Ishikawa (cell line): ENCODE results near the gene TXNDC5.

Experiments used
- CEBPB ChIP-seq: IDR thresholded peaks from 2 replicates; pipeline ENCODE4 v1.6.1; 2012
- CREB1 ChIP-seq: IDR thresholded peaks from 2 replicates; pipeline ENCODE4 v1.6.1; 2012; ENCODE audit warnings: low read depth
- EGR1 ChIP-seq: IDR thresholded peaks from 2 replicates; pipeline ENCODE4 v1.6.1; 2012
- EP300 ChIP-seq: IDR thresholded peaks from 2 replicates; pipeline ENCODE4 v1.6.1; 2012; ENCODE audit warnings: borderline replicate concordance
- FOXM1 ChIP-seq: IDR thresholded peaks from 2 replicates; pipeline ENCODE4 v1.6.1; 2012; ENCODE audit warnings: low read depth, borderline replicate concordance
- NFIC ChIP-seq: IDR thresholded peaks from 2 replicates; pipeline ENCODE4 v1.6.1; 2012
- RAD21 ChIP-seq: IDR thresholded peaks from 2 replicates; pipeline ENCODE4 v1.6.1; 2012; ENCODE audit warnings: low read depth
- TAF1 ChIP-seq: IDR thresholded peaks from 2 replicates; pipeline ENCODE4 v1.6.1; 2012; ENCODE audit warnings: low read depth, mild to moderate bottlenecking
- TCF12 ChIP-seq: IDR thresholded peaks from 2 replicates; pipeline ENCODE4 v1.6.1; 2012; ENCODE audit warnings: low read depth
- TEAD4 ChIP-seq: IDR thresholded peaks from 2 replicates; pipeline ENCODE4 v1.6.1; 2012
- YY1 ChIP-seq: IDR thresholded peaks from 2 replicates; pipeline ENCODE4 v1.6.1; 2012; ENCODE audit warnings: low read depth
- ZBTB7A ChIP-seq: IDR thresholded peaks from 2 replicates; pipeline ENCODE4 v1.6.1; 2012; ENCODE audit warnings: low read depth
- TF ChIP-seq, protein P1 (sequence below): IDR thresholded peaks from 2 replicates; pipeline ENCODE4 v1.6.1; 2012
- TF ChIP-seq, protein P2 (sequence below): IDR thresholded peaks from 2 replicates; pipeline ENCODE4 v1.6.1; 2012; ENCODE audit warnings: low read depth, mild to moderate bottlenecking
- TF ChIP-seq, protein P3 (sequence below): IDR thresholded peaks from 2 replicates; pipeline ENCODE4 v1.6.1; 2012

TXNDC5 gene

DNA sequence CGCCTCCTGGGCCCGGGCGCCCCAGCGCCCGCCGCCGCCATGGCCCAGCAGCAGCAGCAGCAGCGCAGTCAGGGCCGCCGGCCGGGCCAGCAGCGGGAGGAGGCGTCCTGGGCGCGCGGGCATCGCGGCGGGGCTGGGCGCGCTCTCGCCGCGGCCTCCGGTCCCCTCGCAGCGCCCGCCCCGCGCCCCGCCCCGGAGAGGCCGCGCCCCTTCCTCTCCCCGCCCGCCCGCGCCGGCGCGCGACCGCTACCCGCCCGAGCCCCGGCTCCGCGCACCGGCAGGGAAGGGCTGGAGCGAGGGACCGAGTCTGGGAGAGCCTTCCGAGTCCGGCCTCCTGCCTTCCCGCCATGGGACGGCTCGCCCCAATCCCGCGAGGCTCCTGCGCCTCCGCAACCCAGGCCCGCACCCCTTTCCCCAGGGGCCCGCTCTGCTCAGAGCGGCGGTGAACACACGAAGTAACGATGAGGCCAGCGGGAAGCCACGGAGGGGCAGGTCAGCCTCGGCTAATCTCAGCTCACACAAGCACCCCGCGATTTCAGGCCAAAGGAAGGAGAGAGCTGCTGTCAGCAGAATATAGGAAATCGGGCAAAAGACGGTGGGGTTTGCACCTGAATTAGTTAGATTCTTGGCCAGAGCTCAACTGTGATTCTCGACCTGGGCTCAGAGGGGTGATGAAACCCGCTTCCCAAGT is at the start of gene TXNDC5:
TXNDC5 (minus strand) TSS at position 135 of the 691 bp plus-strand sequence; CDS start at position 123, 12 bp downstream.
- TF ChIP-seq, protein P1, sequence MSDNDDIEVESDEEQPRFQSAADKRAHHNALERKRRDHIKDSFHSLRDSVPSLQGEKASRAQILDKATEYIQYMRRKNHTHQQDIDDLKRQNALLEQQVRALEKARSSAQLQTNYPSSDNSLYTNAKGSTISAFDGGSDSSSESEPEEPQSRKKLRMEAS: peak; percentile 24; the same call in 1 of the 2 replicates
- TF ChIP-seq EP300 (no peak), CEBPB (no peak), TEAD4 (no peak), ZBTB7A (no peak), NFIC (no peak), YY1 (no peak; the same call in 1 of the 2 replicates), TCF12 (no peak), TAF1 (peak; percentile 50; the same call in 1 of the 2 replicates), CREB1 (no peak), EGR1 (no peak), RAD21 (no peak), FOXM1 (no peak)
- TF ChIP-seq, protein P2, sequence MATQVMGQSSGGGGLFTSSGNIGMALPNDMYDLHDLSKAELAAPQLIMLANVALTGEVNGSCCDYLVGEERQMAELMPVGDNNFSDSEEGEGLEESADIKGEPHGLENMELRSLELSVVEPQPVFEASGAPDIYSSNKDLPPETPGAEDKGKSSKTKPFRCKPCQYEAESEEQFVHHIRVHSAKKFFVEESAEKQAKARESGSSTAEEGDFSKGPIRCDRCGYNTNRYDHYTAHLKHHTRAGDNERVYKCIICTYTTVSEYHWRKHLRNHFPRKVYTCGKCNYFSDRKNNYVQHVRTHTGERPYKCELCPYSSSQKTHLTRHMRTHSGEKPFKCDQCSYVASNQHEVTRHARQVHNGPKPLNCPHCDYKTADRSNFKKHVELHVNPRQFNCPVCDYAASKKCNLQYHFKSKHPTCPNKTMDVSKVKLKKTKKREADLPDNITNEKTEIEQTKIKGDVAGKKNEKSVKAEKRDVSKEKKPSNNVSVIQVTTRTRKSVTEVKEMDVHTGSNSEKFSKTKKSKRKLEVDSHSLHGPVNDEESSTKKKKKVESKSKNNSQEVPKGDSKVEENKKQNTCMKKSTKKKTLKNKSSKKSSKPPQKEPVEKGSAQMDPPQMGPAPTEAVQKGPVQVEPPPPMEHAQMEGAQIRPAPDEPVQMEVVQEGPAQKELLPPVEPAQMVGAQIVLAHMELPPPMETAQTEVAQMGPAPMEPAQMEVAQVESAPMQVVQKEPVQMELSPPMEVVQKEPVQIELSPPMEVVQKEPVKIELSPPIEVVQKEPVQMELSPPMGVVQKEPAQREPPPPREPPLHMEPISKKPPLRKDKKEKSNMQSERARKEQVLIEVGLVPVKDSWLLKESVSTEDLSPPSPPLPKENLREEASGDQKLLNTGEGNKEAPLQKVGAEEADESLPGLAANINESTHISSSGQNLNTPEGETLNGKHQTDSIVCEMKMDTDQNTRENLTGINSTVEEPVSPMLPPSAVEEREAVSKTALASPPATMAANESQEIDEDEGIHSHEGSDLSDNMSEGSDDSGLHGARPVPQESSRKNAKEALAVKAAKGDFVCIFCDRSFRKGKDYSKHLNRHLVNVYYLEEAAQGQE: no peak
- TF ChIP-seq, protein P3, sequence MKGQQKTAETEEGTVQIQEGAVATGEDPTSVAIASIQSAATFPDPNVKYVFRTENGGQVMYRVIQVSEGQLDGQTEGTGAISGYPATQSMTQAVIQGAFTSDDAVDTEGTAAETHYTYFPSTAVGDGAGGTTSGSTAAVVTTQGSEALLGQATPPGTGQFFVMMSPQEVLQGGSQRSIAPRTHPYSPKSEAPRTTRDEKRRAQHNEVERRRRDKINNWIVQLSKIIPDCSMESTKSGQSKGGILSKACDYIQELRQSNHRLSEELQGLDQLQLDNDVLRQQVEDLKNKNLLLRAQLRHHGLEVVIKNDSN: no peak

DNA sequence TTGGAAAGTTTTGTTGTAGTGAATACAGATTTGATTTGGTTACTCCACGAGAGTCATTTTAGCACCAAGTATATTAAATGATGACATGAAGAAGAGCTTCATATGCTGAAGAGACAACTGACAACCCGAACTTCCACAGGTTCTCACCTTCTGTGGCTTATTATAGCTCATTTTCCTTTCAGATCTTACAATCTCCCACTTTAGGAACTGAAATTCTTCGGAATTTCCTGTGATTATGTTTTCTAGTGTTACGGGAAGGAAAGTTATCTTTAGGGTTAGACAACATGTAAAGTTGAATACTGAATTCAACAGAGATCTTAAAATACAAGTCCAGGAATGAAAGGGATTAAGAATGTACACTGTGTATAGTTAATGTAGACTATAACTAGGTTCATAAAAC is 49.6 kb upstream of the TXNDC5 start:
- TF ChIP-seq CEBPB (no peak), EGR1 (no peak), NFIC (no peak), TCF12 (no peak), YY1 (no peak), TEAD4 (no peak), RAD21 (no peak), EP300 (no peak), TAF1 (no peak), CREB1 (no peak), FOXM1 (no peak)
- TF ChIP-seq, protein P1: no peak
- TF ChIP-seq, protein P3: no peak
- TF ChIP-seq, protein P2: no peak

DNA sequence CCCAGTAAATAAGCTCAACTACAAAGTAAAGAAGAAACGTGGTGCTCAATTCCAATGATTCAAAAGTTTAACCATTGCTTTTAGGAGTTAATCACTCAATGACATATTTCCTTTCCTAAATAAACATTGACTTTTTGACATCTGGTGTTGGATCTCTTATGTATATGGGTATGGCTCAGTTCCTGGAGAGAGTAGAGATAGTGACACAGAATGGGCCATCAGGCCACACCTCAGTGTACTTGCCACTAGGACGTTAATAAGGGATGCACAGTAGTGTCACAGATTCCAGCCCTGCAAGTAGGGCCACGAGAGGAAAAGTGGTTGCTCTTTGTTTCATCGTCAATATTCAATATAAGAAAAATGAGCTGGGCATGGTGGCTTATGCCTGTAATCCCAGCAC is 48.9 kb upstream of the TXNDC5 start:
- TF ChIP-seq, protein P2: no peak
- TF ChIP-seq NFIC (no peak), FOXM1 (no peak)

DNA sequence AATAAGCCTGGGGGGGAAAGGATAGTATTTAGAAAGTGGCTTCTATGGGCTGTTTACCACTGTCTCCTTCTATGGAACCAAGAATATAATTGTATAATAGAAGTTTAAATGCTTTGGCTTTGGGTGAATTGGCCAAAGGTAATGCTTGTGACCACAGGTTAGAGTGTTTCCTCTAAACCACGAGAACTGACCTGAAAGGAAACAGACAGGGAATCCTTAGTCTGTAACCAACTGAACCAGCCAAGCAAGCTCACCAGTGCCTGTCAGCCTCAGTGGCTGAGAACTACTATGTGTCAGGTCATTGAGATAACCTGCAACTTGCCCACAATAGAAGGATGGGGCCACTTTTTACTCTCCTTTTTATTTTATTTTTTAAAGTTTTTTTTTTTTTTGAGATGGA is 47.9 kb upstream of the TXNDC5 start:
- TF ChIP-seq FOXM1 (no peak), EGR1 (no peak), ZBTB7A (no peak)
- TF ChIP-seq, protein P1: no peak
